Naive thymus-derived CD8-positive, alpha-beta T cell (primary cell): ENCODE measurements around the gene SNX12. TPM values are rescaled to one million over a fixed set of nuclear protein-coding genes. Genes with fewer than 3 reads are reported as not detected.
"Not testable (repeated sequence)": the region's sequence is repeated elsewhere in the genome, so short reads cannot be mapped to it uniquely, and the experiment has no call there.

Experiments used
- ATAC-seq, 2 donors: fragments of 150-1000 bp; cut with Tn5 transposase in 1 of 2; sonication (Bioruptor Pico), chemical (Tn5 transposase) in 1 of 2; 1 replicate in 1 of 2; 2 replicates in 1 of 2; pipeline ENCODE4 v1.10.0; 2021; ENCODE audit warnings: mild to moderate bottlenecking in 2 of 2, moderate library complexity in 2 of 2
- POLR2A ChIA-PET: fragments of 350-600 bp; sonication (Branson Sonifier 250); formaldehyde crosslinking; loops from one replicate; lab custom pipeline; 2021; ENCODE audit warnings: antibody characterized with exemption; lab: Charles Lee
- DNase-seq, 10 donors: peaks; one replicate each; pipeline versions ENCODE4 v3.0.0 to v3.0.0-alpha.2; 2020 to 2022
- H3K27ac Mint-ChIP-seq, 10 donors: one replicate each; pipeline ENCODE4 v1.8.0; 2020 to 2022; ENCODE audit warnings: mild to moderate bottlenecking in 10 of 10, mixed read lengths in 10 of 10, moderate library complexity in 4 of 10, inconsistent platforms in 1 of 10
- H3K27me3 Mint-ChIP-seq, 5 donors: one replicate each; pipeline ENCODE4 v1.8.0; 2021 to 2022; ENCODE audit warnings: mixed read lengths in 5 of 5
- H3K36me3 Mint-ChIP-seq, 3 donors: one replicate each; pipeline ENCODE4 v1.8.0; 2020 to 2022; ENCODE audit warnings: mixed read lengths in 3 of 3, mild to moderate bottlenecking in 2 of 3, inconsistent platforms in 1 of 3
- H3K4me1 Mint-ChIP-seq, 4 donors: one replicate each; pipeline ENCODE4 v1.8.0; 2021 to 2022; ENCODE audit warnings: mixed read lengths in 4 of 4
- H3K4me3 Mint-ChIP-seq, 10 donors: one replicate each; pipeline ENCODE4 v1.8.0; 2020 to 2022; ENCODE audit warnings: mild to moderate bottlenecking in 10 of 10, mixed read lengths in 10 of 10, moderate library complexity in 6 of 10, inconsistent platforms in 1 of 10
- H3K9me3 Mint-ChIP-seq, 9 donors: one replicate each; pipeline ENCODE4 v1.8.0; 2020 to 2022; ENCODE audit warnings: mixed read lengths in 9 of 9, mild to moderate bottlenecking in 3 of 9, inconsistent platforms in 1 of 9, moderate library complexity in 1 of 9
- polyA plus RNA-seq, 3 donors: library from polyadenylated mRNA; unstranded; fragments of 300-500 nt; fragmentation: Illumina TruSeq; gene quantifications; one replicate each; pipeline ENCODE4 v1.2.3, GENCODE V29; 2021
- total RNA-seq, 8 experiments: library from RNA in 2 of 8; stranded (reverse) in 2 of 8; gene quantifications; one replicate each; pipeline ENCODE4 v1.2.3 and lab custom pipeline; 2021 to 2026

The SNX12 gene
- total and polyA plus RNA-seq, 5 experiments from 2014 or later, result 2.4 to 29.8 (median 4.2) TPM

DNA sequence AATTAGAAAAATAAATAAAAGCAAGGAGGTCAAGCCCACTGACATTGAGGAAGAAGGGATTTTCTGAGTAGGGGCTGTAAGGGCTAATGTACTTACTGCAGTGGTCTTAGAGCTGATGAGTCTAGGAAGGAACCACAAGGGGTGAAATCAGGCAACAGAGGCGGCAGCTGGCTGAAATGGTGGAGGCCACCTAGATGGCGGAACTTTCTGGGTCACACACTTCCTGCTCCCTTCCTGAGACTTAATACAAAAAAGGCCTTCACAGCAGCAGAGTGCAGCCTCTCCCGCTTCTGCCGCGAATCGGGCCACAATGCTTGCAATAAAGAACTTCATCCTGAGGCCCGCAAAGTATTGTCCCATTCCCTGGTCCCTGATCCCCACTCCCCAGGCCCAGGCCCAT is 15.4 kb downstream of the SNX12 start:
- peaks cover 0 to 27% (median 0%) of the 10 kb centered on the region in 3 donors for H3K36me3 Mint-ChIP-seq
- no peaks in the 10 kb centered on the region for H3K9me3 Mint-ChIP-seq
- peaks cover 0 to 15% (median 7%) of the 10 kb centered on the region in 4 donors for H3K4me1 Mint-ChIP-seq
- H3K27ac Mint-ChIP-seq, result no peak overlapping the region
- ATAC-seq, result no peak
- H3K4me3 Mint-ChIP-seq, result peak overlapping the region in 2 of 10 donors; percentile 37 to 38
- H3K27me3 Mint-ChIP-seq, result no peaks in the 10 kb centered on the region
- POLR2A ChIA-PET, result no interaction called here
- DNase-seq, result no peak

DNA sequence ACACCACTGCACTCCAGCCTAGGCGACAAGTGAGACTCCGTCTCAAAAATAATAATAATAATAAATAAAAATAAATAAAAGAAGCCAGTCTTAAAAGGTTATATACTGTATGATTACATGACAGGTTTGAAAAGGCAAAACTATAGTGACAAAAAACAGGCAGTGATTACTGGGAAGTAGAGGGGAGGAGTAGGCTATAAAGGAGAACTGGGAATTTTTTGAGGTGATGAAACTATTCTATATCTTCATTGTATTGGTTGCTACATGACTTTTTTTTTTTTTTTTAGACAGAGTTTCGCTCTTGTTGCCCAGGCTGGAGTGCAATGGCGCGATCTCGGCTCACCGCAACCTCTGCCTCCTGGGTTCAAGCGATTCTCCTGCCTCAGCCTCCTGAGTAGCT is 20.2 kb downstream of the SNX12 start:
- POLR2A ChIA-PET, H3K36me3 Mint-ChIP-seq: not testable (repeated sequence)

DNA sequence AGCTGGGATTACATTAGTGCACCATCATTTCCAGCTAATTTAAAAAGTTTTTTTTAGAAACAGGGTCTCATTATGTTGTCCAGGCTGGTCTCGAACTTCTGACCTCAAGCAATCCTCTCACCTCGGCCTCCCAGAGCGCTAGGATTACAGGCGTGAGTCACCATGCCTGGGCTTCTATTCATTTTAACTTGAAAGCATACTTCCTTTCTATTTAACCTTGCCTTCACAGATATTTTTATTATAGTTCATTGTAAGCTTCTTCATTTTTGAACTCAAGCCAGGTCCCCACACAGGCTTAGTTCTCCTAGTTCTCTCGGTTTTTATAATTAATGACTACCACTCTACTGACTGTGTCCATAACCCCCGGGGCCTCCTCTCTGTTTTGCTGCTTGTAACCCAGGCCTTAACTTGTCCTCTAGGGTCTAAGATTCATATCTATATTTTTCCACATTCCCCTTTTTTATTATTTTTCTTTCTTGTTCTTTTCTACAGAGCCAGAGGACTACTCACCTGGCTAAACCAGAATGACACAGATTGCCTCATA is 50.7 kb downstream of the SNX12 start:
- Mint-ChIP-seq H3K27me3 (no peaks in the 10 kb centered on the region), H3K4me1 (peaks cover 0 to 2% (median 0%) of the 10 kb centered on the region in 4 donors), H3K36me3 (peaks cover 0 to 14% (median 3%) of the 10 kb centered on the region in 3 donors), H3K4me3 (no peak overlapping the region), H3K9me3 (peaks cover 0 to 1% (median 0%) of the 10 kb centered on the region in 9 donors), H3K27ac (no peak overlapping the region)
- POLR2A ChIA-PET, result no interaction called here
- ATAC-seq (no peak), DNase-seq (no peak)

More for the DNA sequence above, 20.2 kb downstream of the SNX12 start:
- not testable (repeated sequence) for H3K4me1 Mint-ChIP-seq, DNase-seq, H3K27ac Mint-ChIP-seq, ATAC-seq, H3K4me3 Mint-ChIP-seq, H3K27me3 Mint-ChIP-seq, H3K9me3 Mint-ChIP-seq

Other genes with a start within 250 kb of the SNX12 start
- not detected for gene TEX11, start 159.6 kb downstream of the SNX12 start, total RNA-seq
- gene TEX11, start 159.6 kb downstream of the SNX12 start, polyA plus RNA-seq, result not detected
- gene SLC7A3, start 137.2 kb downstream of the SNX12 start, total RNA-seq, result under 1 TPM; 0.57 to 0.60 TPM
- gene SLC7A3, start 137.2 kb downstream of the SNX12 start, polyA plus RNA-seq, result 10 to 100 TPM in 1 of 3 donors, 1 to 10 TPM in 2; 2.0 to 18.7 (median 9.3) TPM
- 10 to 100 TPM; 26.6 to 33.7 TPM for gene FOXO4, start 27.5 kb upstream of the SNX12 start, total RNA-seq
- 1 to 10 TPM; 1.3 to 2.1 (median 1.7) TPM for gene FOXO4, start 27.5 kb upstream of the SNX12 start, polyA plus RNA-seq
- 10 to 100 TPM; 39.6 to 40.4 TPM for gene CXorf65, start 38.4 kb upstream of the SNX12 start, total RNA-seq
- 1 to 10 TPM in 1 of 3 donors, not detected in 2; 4.4 TPM for gene CXorf65, start 38.4 kb upstream of the SNX12 start, polyA plus RNA-seq
- gene IL2RG, start 43.2 kb upstream of the SNX12 start, total RNA-seq, result 100 to 1,000 TPM; 286 to 301 TPM
- gene IL2RG, start 43.2 kb upstream of the SNX12 start, polyA plus RNA-seq, result 100 to 1,000 TPM; 920 to 951 (median 948) TPM
- gene MED12, start 50.3 kb upstream of the SNX12 start, total RNA-seq, result 10 to 100 TPM; 79.0 to 80.0 TPM
- gene MED12, start 50.3 kb upstream of the SNX12 start, polyA plus RNA-seq, result 10 to 100 TPM in 2 of 3 donors, 1 to 10 TPM in 1; 6.6 to 17.0 (median 10.2) TPM
- gene NLGN3, start 76.5 kb upstream of the SNX12 start, total RNA-seq, result 1 to 10 TPM; 2.7 to 3.1 TPM
- gene NLGN3, start 76.5 kb upstream of the SNX12 start, polyA plus RNA-seq, result under 1 TPM; 0.06 to 0.25 (median 0.14) TPM
- gene GJB1, start 154.9 kb upstream of the SNX12 start, total RNA-seq, result not detected
- gene GJB1, start 154.9 kb upstream of the SNX12 start, polyA plus RNA-seq, result not detected
- 10 to 100 TPM; 35.3 to 36.0 TPM for gene ZMYM3, start 185.8 kb upstream of the SNX12 start, total RNA-seq
- 1 to 10 TPM; 4.8 to 6.5 (median 5.0) TPM for gene ZMYM3, start 185.8 kb upstream of the SNX12 start, polyA plus RNA-seq
- gene NONO, start 215.3 kb upstream of the SNX12 start, total RNA-seq, result 100 to 1,000 TPM; 372 to 387 TPM
- 100 to 1,000 TPM; 177 to 199 (median 193) TPM for gene NONO, start 215.3 kb upstream of the SNX12 start, polyA plus RNA-seq
- 1 to 10 TPM; 5.8 to 6.7 TPM for gene ITGB1BP2, start 233.4 kb upstream of the SNX12 start, total RNA-seq
- gene ITGB1BP2, start 233.4 kb upstream of the SNX12 start, polyA plus RNA-seq, result not detected